ENCODE measurements around the gene PRKG1.
"Not testable (repeated sequence)": the region's sequence is repeated elsewhere in the genome, so short reads cannot be mapped to it uniquely, and the experiment has no call there.

Gene PRKG1

GRCh38 chr10:51204066-51204465 lies 129.8 kb downstream of the PRKG1 start:
- WGBS (ENCODE audit: extremely low coverage, insufficient coverage, insufficient read length) = no CpG with 5 or more reads among the region's 2 CpGs
- H4K12ac ChIP-seq (ENCODE audit: low read depth, low read length) = no peak overlapping the region

GRCh38 chr10:51204701-51205100 lies 130.4 kb downstream of the PRKG1 start:
- Histone ChIP-seq H4K12ac (ENCODE audit: low read depth, low read length) (no peak overlapping the region), H3K79me2 (ENCODE audit: control insufficient read depth, insufficient read depth, low read length, poor library complexity) (no peaks in the 10 kb centered on the region), H2BK120ac (ENCODE audit: insufficient read depth, low read length, poor library complexity) (no peak overlapping the region), H3K4me2 (ENCODE audit: low read length) (no peak overlapping the region), H4K91ac (ENCODE audit: low read depth, low read length) (no peak overlapping the region), H2BK12ac (ENCODE audit: low read length) (no peak overlapping the region), H2BK5ac (ENCODE audit: low read depth, low read length, poor library complexity) (no peak overlapping the region), H3K27me3 (ENCODE audit: insufficient read depth, low read length) (no peaks in the 10 kb centered on the region), H3K36me3 (ENCODE audit: control insufficient read depth in 1 of 2, insufficient read depth in 2 of 2, low read length in 2 of 2) (no peaks in the 10 kb centered on the region), H3K9me3 (ENCODE audit: insufficient read depth, low read depth, low read length) (no peaks in the 10 kb centered on the region), H3K4ac (ENCODE audit: low read depth, low read length) (no peak overlapping the region), H3K27ac (ENCODE audit: low read depth, low read length) (no peak overlapping the region), H4K8ac (ENCODE audit: low read depth, low read length) (no peak overlapping the region), H3K18ac (ENCODE audit: low read length) (no peak overlapping the region), H3K23ac (ENCODE audit: low read length) (no peak overlapping the region), H3K9ac (ENCODE audit: low read length) (no peak overlapping the region), H3K14ac (ENCODE audit: low read length) (no peak overlapping the region), H3K79me1 (ENCODE audit: low read length) (no peaks in the 10 kb centered on the region), H3K4me1 (ENCODE audit: control insufficient read depth in 1 of 2, insufficient read depth in 2 of 2, low read length in 2 of 2) (no peaks in the 10 kb centered on the region), H3K4me3 (ENCODE audit: low read depth, low read length) (no peak overlapping the region), H2AFZ (ENCODE audit: insufficient read depth, low read length, poor library complexity) (no peak overlapping the region), H2AK5ac (ENCODE audit: low read length) (no peak overlapping the region)
- DNase-seq = no peak

More at GRCh38 chr10:51204066-51204465, 129.8 kb downstream of the PRKG1 start:
- no peak overlapping the region for H3K23ac ChIP-seq (ENCODE audit: low read length)
- H2AK5ac ChIP-seq (ENCODE audit: low read length) = no peak overlapping the region
- H2BK120ac ChIP-seq (ENCODE audit: insufficient read depth, low read length, poor library complexity) = no peak overlapping the region
- H3K9ac ChIP-seq (ENCODE audit: low read length) = no peak overlapping the region
- no peak overlapping the region for H2AFZ ChIP-seq (ENCODE audit: insufficient read depth, low read length, poor library complexity)
- H4K8ac ChIP-seq (ENCODE audit: low read depth, low read length) = no peak overlapping the region
- no peaks in the 10 kb centered on the region for H3K4me1 ChIP-seq (ENCODE audit: control insufficient read depth in 1 of 2, insufficient read depth in 2 of 2, low read length in 2 of 2)
- H3K4me3 ChIP-seq (ENCODE audit: low read depth, low read length) = no peak overlapping the region
- no peak overlapping the region for H3K18ac ChIP-seq (ENCODE audit: low read length)
- H3K4ac ChIP-seq (ENCODE audit: low read depth, low read length) = no peak overlapping the region
- H3K27me3 ChIP-seq (ENCODE audit: insufficient read depth, low read length) = no peaks in the 10 kb centered on the region
- no peaks in the 10 kb centered on the region for H3K9me3 ChIP-seq (ENCODE audit: insufficient read depth, low read depth, low read length)
- H3K79me1 ChIP-seq (ENCODE audit: low read length) = no peaks in the 10 kb centered on the region
- H3K14ac ChIP-seq (ENCODE audit: low read length) = no peak overlapping the region
- no peak overlapping the region for H4K91ac ChIP-seq (ENCODE audit: low read depth, low read length)
- DNase-seq = no peak
- no peak overlapping the region for H2BK12ac ChIP-seq (ENCODE audit: low read length)
- no peak overlapping the region for H3K27ac ChIP-seq (ENCODE audit: low read depth, low read length)
- no peaks in the 10 kb centered on the region for H3K36me3 ChIP-seq (ENCODE audit: control insufficient read depth in 1 of 2, insufficient read depth in 2 of 2, low read length in 2 of 2)
- H3K4me2 ChIP-seq (ENCODE audit: low read length) = no peak overlapping the region
- H2BK5ac ChIP-seq (ENCODE audit: low read depth, low read length, poor library complexity) = no peak overlapping the region
- no peaks in the 10 kb centered on the region for H3K79me2 ChIP-seq (ENCODE audit: control insufficient read depth, insufficient read depth, low read length, poor library complexity)

- H2AK5ac ChIP-seq (ENCODE audit: low read length) = no peak overlapping the region
- WGBS (ENCODE audit: extremely low coverage, insufficient coverage, insufficient read length) = no CpG with 5 or more reads among the region's 1 CpG
- no peak overlapping the region for H4K91ac ChIP-seq (ENCODE audit: low read depth, low read length)
- H2BK120ac ChIP-seq (ENCODE audit: insufficient read depth, low read length, poor library complexity) = no peak overlapping the region
- no peaks in the 10 kb centered on the region for H3K9me3 ChIP-seq (ENCODE audit: insufficient read depth, low read depth, low read length)
- no peak overlapping the region for H3K4me3 ChIP-seq (ENCODE audit: low read depth, low read length)
- no peak overlapping the region for H3K18ac ChIP-seq (ENCODE audit: low read length)
- H3K79me2 ChIP-seq (ENCODE audit: control insufficient read depth, insufficient read depth, low read length, poor library complexity) = no peaks in the 10 kb centered on the region
- H2BK12ac ChIP-seq (ENCODE audit: low read length) = no peak overlapping the region
- H3K4ac ChIP-seq (ENCODE audit: low read depth, low read length) = no peak overlapping the region
- H3K79me1 ChIP-seq (ENCODE audit: low read length) = no peaks in the 10 kb centered on the region
- no peak overlapping the region for H4K8ac ChIP-seq (ENCODE audit: low read depth, low read length)
- H3K9ac ChIP-seq (ENCODE audit: low read length) = no peak overlapping the region
- no peak overlapping the region for H4K12ac ChIP-seq (ENCODE audit: low read depth, low read length)
- DNase-seq = no peak
- no peak overlapping the region for H3K23ac ChIP-seq (ENCODE audit: low read length)
- H3K14ac ChIP-seq (ENCODE audit: low read length) = no peak overlapping the region
- H2BK5ac ChIP-seq (ENCODE audit: low read depth, low read length, poor library complexity) = no peak overlapping the region
- H2AFZ ChIP-seq (ENCODE audit: insufficient read depth, low read length, poor library complexity) = no peak overlapping the region
- H3K27me3 ChIP-seq (ENCODE audit: insufficient read depth, low read length) = no peaks in the 10 kb centered on the region
- no peaks in the 10 kb centered on the region for H3K4me1 ChIP-seq (ENCODE audit: control insufficient read depth in 1 of 2, insufficient read depth in 2 of 2, low read length in 2 of 2)
- H3K36me3 ChIP-seq (ENCODE audit: control insufficient read depth in 1 of 2, insufficient read depth in 2 of 2, low read length in 2 of 2) = no peaks in the 10 kb centered on the region
- H3K4me2 ChIP-seq (ENCODE audit: low read length) = no peak overlapping the region
- no peak overlapping the region for H3K27ac ChIP-seq (ENCODE audit: low read depth, low read length)
Measured at GRCh38 chr10:51206500-51206899, 132.2 kb downstream of the PRKG1 start.

- H3K23ac ChIP-seq (ENCODE audit: low read length); H3K4me2 ChIP-seq (ENCODE audit: low read length); H3K4me1 ChIP-seq (ENCODE audit: control insufficient read depth in 1 of 2, insufficient read depth in 2 of 2, low read length in 2 of 2); H3K4me3 ChIP-seq (ENCODE audit: low read depth, low read length); H2BK5ac ChIP-seq (ENCODE audit: low read depth, low read length, poor library complexity); H2AFZ ChIP-seq (ENCODE audit: insufficient read depth, low read length, poor library complexity); H2AK5ac ChIP-seq (ENCODE audit: low read length); H3K79me1 ChIP-seq (ENCODE audit: low read length); H2BK120ac ChIP-seq (ENCODE audit: insufficient read depth, low read length, poor library complexity); H3K4ac ChIP-seq (ENCODE audit: low read depth, low read length); H4K12ac ChIP-seq (ENCODE audit: low read depth, low read length); H3K9ac ChIP-seq (ENCODE audit: low read length); H3K36me3 ChIP-seq (ENCODE audit: control insufficient read depth in 1 of 2, insufficient read depth in 2 of 2, low read length in 2 of 2); H3K18ac ChIP-seq (ENCODE audit: low read length); H3K79me2 ChIP-seq (ENCODE audit: control insufficient read depth, insufficient read depth, low read length, poor library complexity); H2BK12ac ChIP-seq (ENCODE audit: low read length); H3K14ac ChIP-seq (ENCODE audit: low read length); H4K91ac ChIP-seq (ENCODE audit: low read depth, low read length); H4K8ac ChIP-seq (ENCODE audit: low read depth, low read length); H3K27ac ChIP-seq (ENCODE audit: low read depth, low read length); DNase-seq; H3K9me3 ChIP-seq (ENCODE audit: insufficient read depth, low read depth, low read length); H3K27me3 ChIP-seq (ENCODE audit: insufficient read depth, low read length): not testable (repeated sequence)
- no CpG with 5 or more reads among the region's 5 CpGs for WGBS (ENCODE audit: extremely low coverage, insufficient coverage, insufficient read length)
Measured at GRCh38 chr10:51212937-51213336, 138.7 kb downstream of the PRKG1 start.

All from trophoblast cell (in vitro differentiated cells and primary cell).